Renal cortical epithelial cell (primary cell): ENCODE data around the gene MAGI3. TPM values are rescaled to one million over a fixed set of nuclear protein-coding genes. Genes with fewer than 3 reads are reported as not detected.
"Not testable (repeated sequence)": the region's sequence is repeated elsewhere in the genome, so short reads cannot be mapped to it uniquely, and the experiment has no call there.

Experiments used
- DNase-seq: peaks from one replicate; pipeline ENCODE4 v3.0.0-alpha.2; 2011; ENCODE audit warnings: low read depth
- total RNA-seq: library from RNA; depleted of rRNA; stranded (reverse); fragments of >200 nt; gene quantifications from 2 replicates; pipeline ENCODE4 v1.2.3, GENCODE V29; 2014

MAGI3 gene
- total RNA-seq, 1 donor from 2014 or later, result 13.4 TPM

DNA sequence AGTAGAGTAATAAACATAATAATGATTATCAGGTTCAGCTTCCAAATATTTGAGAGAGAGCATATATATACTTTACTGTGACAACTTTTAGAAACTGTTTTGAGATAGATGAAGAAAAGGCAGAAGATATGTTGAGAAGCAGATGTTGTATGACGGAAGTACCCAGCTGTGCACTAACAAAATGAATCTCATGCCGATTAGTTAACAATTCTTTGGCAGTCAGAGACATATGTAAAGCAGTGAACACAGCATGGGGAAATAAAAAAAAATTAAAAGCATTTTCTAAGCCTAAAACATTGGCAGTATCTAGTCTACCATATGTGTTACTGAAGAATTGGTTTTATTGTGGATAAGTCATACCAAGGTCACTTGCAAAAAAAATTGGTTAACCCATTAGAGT, 51.8 kb downstream of the MAGI3 start:
- no peak for DNase-seq

DNA sequence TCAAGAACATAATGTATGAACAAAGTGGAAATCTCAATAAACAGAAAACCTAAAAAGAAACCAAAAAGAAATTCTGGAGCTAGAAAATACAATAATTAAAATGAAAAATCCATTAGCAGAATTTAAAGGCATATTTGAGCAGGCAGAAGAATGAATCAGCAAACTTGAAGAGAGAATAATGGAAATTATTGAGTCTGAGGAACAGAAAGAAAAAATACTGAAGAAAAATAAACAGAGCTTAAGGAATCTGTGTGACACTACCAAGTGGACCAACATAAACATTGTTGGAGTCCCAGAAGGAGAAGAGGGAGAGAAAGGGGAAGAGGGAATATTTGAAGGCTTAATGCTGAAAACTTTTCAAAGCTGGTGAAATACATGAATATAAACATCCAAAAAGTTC, 54.5 kb downstream of the MAGI3 start:
- no peak for DNase-seq

DNA sequence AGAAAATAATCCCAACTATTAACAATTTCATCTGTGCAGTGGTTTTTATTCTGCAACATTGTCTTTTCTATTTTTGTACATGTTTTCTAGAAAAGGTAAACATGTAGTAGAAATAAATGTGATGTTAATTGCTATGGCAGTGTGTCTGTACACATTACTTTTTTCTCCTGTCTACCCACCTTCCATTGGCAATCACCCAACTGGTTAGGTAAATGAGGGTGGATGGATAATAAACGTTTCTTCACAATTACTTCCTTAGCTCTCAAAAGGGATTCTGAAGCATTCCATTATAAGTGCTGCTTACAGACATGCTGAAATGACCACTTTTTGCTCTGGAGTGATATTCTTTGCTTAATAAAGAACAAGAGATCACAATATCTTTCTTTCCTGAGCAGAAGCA, 61.4 kb downstream of the MAGI3 start:
- peak; percentile 24 for DNase-seq

DNA sequence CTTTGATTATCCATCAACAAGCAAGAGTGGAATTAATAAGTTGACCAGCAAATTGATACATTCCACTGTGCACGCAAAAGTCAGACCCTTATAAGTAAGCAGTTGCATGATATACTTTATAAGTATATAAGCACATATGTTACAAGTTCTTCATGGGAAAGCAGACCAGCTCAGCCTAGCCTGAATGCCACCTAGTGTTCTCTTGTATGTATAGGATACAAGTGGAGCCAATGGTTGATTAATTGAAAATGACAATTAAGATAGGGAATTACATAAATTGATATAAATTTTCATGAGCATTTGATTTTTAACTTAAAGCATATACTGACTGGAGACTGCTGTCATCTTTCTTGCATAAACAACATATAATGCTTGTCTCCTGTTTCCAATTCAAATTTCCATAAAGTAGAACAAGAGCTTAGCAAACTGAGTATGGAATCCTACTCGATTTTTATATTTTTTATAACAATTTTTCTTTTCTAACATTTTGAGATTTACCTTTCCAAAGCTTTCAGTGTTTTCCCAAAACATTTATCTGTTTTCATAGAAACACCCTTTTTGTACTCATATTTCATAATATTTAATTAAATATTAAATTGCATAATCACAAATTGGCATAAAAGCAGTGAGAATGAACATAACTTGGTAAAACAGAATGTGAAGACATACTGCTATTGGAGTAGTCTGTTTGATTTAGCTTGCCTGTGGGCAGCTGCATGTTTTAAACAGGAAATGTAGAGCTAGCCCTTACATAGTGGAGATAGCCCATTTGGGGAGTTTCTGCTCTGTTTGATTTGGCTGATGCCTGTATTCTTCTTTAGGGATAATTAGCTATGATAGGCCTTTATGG, 62.8 kb downstream of the MAGI3 start:
- DNase-seq, result peak; percentile 51

DNA sequence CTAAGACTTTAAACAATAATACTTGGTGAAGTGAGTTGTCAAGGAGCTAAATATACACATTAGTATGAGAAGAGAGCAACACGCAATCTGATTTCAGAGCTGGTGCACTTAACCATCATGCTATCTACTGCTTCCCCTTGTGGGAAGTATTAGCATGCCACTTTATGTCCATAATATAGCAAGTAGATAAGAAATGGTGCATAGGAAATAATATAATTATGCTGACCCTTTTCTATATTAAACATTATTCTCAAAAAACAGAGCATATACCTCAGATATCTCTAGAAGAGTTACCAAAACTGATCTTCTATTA, 63.4 kb downstream of the MAGI3 start:
- no peak for DNase-seq

DNA sequence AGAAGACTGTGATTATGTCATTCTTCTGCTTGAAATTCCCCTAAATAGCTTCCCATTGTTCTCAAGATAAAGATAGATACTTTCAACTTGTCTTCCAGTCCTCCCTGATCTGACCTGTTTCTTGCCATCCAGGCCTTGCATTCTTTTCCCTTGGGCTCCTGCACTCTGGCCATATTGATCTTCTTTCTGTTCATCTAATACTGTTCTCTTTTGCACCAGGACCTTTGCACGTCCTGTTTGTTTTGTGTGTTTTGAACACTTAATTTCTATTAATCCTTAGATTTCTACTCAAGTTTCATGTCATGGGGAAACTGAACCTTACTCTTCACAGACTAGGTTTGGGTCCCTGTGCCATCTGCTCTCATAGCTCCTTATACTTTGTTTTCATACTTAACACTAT, 65.1 kb downstream of the MAGI3 start:
- no peak for DNase-seq

DNA sequence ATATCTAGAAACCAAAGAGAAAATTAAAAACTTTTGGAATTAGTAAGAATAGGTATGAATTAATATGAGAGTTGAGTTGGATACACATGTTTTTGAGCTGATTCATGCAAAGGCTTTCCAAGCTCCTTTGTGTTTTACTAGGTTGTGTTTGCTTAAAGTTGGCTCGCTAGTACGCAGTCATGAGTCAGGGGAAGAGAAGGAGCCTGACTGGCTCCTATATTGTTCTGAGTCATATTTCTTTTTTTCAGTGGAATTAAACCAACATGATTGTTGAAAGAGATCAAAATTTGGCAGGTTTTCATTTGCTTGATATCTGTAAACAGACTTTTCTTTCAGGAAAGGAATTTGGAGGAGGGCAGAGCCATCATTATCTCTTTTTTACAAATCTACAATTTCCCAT, 66.7 kb downstream of the MAGI3 start:
- peak; percentile 97 for DNase-seq

DNA sequence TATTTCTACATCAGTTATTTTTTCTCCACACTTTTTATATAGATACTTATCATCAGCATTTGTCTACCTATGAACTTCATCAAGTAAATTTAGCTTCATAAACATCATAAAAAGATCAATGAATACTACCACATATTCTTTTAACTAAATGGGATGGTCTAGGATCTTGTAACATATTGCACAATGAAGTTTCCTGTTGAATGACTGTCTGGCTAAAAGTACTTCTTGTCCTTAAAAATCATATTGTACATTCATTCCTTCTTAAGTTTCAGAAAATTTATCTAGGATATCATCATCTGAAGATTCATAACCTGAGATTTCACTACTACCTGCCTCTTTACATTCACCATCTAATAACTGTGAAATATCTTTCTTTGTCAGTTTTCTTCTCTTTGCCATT, 69.0 kb downstream of the MAGI3 start:
- DNase-seq, result no peak

GRCh38 chr1:113467991-113468390, 77.7 kb downstream of the MAGI3 start:
- DNase-seq, result no peak

DNA sequence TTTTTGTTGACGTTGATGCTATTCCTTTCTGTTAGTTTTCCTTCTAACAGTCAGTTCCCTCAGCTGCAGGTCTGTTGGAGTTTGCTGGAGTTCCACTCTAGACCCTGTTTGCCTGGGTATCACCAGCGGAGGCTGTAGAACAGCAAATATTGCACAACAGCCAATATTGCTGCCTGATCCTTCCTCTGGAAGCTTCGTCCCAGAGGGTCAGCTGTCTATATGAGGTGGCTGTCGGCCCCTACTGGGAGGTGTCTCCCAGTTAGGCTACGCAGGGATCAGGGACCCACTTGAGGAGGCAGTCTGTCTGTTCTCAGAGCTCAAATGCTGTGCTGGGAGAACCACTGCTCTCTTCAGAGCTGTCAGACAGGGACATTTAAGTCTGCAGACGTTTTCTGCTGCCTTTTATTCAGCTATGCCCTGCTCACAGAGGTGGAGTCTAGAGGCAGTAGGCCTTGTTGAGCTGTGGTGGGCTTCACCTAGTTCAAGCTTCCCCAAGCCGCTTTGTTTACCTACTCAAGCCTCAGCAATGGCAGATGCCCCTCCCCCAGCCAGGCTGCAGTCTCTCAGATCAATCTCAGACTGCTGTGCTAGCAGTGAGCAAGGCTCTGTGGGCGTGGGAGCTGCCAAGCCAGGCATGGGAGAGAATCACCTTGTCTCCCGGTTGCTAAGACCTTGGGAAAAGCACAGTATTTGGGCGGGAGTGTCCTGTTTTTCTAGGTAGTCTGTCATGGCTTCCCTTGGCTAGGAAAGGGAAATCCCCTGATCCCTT, 88.3 kb downstream of the MAGI3 start:
- DNase-seq, result not testable (repeated sequence)

GRCh38 chr1:113479713-113480676, 89.7 kb downstream of the MAGI3 start:
- no peak for DNase-seq

GRCh38 chr1:113485131-113485530, 94.8 kb downstream of the MAGI3 start:
- DNase-seq, result not testable (repeated sequence)

GRCh38 chr1:113488576-113489177, 98.4 kb downstream of the MAGI3 start:
- DNase-seq, result no peak

GRCh38 chr1:113490384-113490783, 100.1 kb downstream of the MAGI3 start:
- no peak for DNase-seq

GRCh38 chr1:113493533-113493932, 103.2 kb downstream of the MAGI3 start:
- no peak for DNase-seq

DNA sequence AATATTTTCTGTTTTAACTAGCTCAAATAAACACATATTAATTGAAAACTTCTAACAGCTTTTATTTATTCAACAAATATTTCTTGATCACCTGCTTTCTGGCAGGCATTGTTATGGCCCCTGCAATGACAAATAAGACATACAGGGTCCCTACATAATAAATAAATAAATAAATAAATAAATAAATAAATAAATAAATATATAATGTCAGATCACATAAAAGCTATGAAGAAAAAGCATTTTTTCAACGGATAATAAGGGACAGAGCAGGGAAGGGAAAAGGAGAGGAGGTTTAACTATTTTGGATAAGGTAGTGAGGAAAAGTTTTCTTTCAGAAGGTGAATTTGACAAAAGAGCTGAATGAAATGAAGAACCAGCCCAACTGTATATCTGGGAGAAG, 115.0 kb downstream of the MAGI3 start:
- DNase-seq, result no peak

DNA sequence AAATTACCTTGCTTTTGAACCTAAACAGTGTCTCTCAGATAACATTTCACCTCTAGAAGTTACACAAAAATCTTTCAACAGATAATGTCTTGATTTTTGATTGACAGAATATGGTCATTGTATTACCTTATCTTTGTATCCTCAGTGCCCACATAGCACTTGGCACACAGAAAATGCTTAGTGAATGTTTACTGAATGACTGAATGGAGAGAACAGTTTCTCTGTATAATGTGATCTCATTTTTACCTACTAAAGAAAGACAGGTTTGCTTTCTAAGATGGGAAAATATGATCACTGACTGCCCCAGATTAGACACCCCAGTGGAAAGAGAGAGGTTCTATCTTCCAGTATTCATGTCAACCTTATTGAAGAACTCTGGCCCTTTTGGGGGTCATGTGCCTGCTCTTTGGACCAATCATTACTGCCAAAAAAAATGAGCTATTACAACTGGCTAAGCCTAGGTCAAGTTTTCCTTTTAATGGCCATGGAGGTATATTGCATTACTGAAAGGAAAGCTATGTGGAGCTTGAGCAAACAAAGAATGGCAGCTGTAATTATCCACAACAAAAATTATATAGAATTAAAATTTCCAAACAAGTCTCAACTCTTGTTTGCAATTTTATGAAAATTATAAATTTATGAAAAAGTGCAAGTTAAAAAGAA, 117.4 kb downstream of the MAGI3 start:
- DNase-seq, result no peak

GRCh38 chr1:113508364-113509164, 118.2 kb downstream of the MAGI3 start:
- DNase-seq, result no peak

DNA sequence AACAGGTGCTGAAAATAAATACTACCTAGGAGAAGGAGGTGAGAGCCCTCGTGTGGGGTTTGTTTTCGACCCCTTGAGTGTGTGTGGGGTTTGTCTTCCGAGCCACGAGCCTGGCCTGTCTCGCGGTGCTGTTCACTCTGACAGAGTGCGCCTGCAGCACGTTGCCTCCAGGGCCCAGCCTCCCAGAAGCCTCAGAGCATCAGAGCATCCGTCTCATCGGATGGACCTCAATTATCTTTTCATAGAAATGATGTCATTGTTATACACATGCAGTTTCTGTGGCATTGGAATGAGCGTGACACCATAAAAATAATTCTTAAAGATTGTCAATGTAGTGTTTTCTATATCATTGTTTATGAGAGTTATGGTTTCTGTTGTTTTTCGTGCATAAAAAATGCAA, 119.5 kb downstream of the MAGI3 start:
- not testable (repeated sequence) for DNase-seq

GRCh38 chr1:113511269-113511668, 121.0 kb downstream of the MAGI3 start:
- no peak for DNase-seq
